HG03520 (cell line): Measurements from ENCODE around the gene SLC35D3.
"Not testable (repeated sequence)": the region's sequence is repeated elsewhere in the genome, so short reads cannot be mapped to it uniquely, and the experiment has no call there.

ENCODE experiments used
- ATAC-seq: cut with Tn5 transposase; IDR thresholded peaks from one replicate; pipeline ENCODE4 v1.9.1; 2021; ENCODE audit warnings: mild to moderate bottlenecking, moderate library complexity; ENCODE audit not compliant: unreplicated experiment

Gene SLC35D3

DNA sequence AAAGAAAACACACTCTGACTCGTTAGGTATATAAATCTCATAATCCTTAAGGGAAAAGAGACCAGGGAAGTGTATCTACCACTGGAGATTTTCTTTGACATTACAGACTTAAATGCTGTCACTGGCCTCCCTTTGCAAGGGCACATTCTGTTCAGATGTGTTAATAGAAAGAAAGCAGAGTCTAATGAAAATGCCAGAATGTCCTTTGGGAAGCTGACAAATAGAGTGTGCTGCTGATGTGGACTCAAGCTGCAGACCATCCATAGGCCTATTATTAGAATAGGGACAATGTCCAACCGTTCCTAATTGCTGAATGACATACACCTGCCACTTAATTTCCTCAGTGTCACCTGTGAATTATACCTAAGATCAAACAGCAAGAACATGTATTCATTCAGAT lies 41.2 kb downstream of the SLC35D3 start:
- no peak for ATAC-seq

- no peak for ATAC-seq
These were observed 42.3 kb downstream of the SLC35D3 start for GRCh38 chr6:136964398-136964797.

DNA sequence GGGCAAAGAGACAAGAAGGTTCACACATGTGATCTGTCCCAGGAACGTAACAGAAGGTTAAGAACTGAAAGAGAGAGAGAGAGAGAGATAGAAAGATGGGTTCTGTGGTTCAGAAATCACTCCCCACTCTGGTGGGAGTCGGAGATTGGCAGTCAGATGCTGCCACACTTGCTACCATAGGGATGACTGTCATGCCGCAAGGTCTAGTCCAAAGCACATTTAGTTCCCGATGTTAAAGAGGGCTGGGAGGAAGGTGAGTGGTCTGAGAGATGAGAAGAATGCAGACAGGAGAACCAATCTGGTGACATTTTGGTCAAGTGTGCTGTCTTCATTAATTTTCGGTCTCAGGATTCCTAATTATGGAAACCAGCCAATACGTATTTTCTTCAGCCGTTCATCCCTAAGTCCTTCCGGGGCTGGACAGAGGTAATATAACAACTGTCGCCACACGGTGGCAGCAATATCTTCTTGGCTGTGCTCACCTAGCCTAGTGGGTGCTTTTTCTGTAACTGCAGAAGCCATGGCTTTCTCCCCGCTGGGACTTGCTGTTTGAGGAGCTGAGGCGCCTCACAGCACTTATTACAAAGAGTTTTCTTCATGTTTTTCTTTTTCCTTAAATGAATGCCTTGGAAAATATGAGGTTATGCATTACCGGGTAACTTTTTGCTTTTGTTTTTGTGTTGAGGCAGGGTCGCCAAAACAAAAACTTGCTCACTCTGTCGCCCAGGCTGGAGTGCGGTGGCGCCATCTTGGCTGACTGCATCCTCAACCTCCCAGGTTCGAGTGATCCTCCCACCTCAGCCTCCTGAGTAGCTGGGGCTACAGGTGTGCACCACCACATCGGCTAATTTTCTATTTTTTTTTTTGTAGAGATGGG lies 46.0 kb downstream of the SLC35D3 start:
- peak; percentile 80 for ATAC-seq

GRCh38 chr6:136968837-136969236 lies 46.7 kb downstream of the SLC35D3 start:
- no peak for ATAC-seq

DNA sequence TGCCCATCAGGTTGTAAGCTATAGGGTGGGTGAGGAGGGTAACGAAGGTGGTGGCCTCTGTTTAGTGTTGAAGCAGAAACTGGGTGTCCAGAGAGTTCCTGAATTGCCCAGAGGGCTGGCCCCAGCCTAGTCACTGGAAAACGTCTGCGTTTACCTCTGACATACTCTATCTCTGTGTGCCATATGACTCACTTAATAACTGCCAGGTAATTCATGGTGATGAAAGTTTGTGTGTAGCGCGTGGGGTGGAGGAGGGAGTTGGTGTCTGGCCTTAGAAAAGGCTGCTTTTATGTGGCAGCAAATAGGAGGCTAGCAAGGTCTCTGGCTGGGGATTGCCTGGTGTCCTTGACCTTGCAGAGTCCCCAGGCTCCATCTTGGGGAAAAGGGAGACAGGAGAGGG lies 47.3 kb downstream of the SLC35D3 start:
- no peak for ATAC-seq

GRCh38 chr6:136969930-136970329 lies 47.8 kb downstream of the SLC35D3 start:
- no peak for ATAC-seq

- ATAC-seq, result no peak
These were observed 49.5 kb downstream of the SLC35D3 start for GRCh38 chr6:136971609-136972008.

GRCh38 chr6:136973781-136974180 lies 51.7 kb downstream of the SLC35D3 start:
- not testable (repeated sequence) for ATAC-seq
